ENCODE measurements around the gene RELN. TPM values are rescaled to one million over a fixed set of nuclear protein-coding genes. Genes with fewer than 3 reads are reported as not detected.

The RELN gene
- total and polyA plus RNA-seq, 9 of the 15 experiments (the other 6 are each of a cell fraction or from before 2014, with no cell fraction given) = 12.9 to 43.2 (median 18.1) TPM

DNA sequence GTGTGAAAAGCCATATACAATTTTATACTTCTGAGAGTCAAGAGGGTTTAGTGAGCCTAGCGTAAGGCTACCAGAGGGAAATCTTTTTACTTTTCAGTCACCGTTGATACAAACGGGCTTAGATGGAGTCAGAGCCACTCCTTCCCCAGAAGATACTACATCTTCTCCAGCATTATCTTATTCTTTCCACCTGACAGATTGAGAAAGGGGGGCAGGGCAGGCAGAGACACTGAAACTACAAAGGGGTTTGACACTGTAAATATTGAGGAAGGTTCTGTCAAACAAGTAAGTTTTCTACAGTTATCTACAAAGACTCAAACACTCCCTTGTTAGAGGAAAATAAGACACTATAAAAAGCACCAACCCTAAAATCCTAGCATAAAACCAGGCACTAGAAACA, 100.0 kb downstream of the RELN start (continued):
- no peak for TF ChIP-seq CBX2 (IDR thresholded peaks at IDR 0.05; ENCODE audit: insufficient read depth, low read length, poor library complexity, severe bottlenecking)

DNA sequence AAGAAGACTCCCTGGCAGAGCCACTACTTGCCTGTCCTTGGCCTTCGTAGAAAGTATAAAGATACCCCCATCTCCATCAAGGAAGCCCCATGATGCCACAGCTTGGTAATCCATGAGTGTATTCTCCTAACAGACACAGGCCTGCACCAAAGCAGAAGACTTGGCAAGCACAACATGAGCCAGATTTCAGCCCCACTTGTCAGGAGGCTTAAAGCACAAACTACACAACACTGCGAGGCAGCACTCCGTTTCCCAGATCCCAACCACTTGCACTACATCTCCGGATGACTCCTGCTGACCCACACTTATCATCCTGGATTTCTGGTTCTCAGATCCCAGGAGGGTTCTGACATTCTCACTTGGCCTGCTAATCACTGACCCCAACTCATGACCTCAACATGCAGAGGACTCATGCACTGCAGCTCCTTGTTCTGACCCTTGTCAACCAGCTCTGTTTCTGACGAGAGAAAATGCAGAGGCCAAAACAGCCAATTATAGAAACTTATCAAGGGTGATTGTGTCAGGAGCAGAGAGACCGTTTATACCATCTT, 100.8 kb downstream of the RELN start:
- POLR2A ChIA-PET = interaction anchor here (0.7 to 0.8 kb wide), 2 partner anchors 167 to 278 kb away, joined by 4 to 5 read pairs; no protein-coding TSS in a partner anchor
- TF ChIP-seq ZNF717 (CRISPR knock-in tag; IDR thresholded peaks at IDR 0.05) (no peak), TCF3 (CRISPR knock-in tag; IDR thresholded peaks at IDR 0.05) (0 out of 2 replicates have a peak, but pooled peaks have one; percentile 2), ZNF175 (CRISPR knock-in tag; IDR thresholded peaks at IDR 0.05; ENCODE audit: low read depth) (no peak)
- no TSS peak for BruUV-seq (replicated peaks)
- peak; percentile 19 for ATAC-seq
- Histone ChIP-seq H3K4me2 (ENCODE audit: insufficient read depth, low read length) (peak overlapping the region; percentile 25; the same call in 1 of the 2 replicates), H4K20me1 (replicated peaks; ENCODE audit: control insufficient read depth, insufficient read depth, low read length) (no peaks in the 10 kb centered on the region), H3K9ac (ENCODE audit: insufficient read depth in 1 of 2, low read depth in 2 of 2, low read length in 2 of 2) (peak overlapping the region in 1 of 2 experiments; percentile 72; a peak in 1 of 4 replicates), H3K4me3 (no peak overlapping the region), H3K9me1 (ENCODE audit: control insufficient read depth, insufficient read depth, low read length) (no peaks in the 10 kb centered on the region), H3K36me3 (ENCODE audit: control insufficient read depth, insufficient read depth, low read length) (no peaks in the 10 kb centered on the region), H3K27ac (ENCODE audit: extremely low read depth, low read depth, low read length) (no peak overlapping the region), H3K9me3 (replicated peaks; ENCODE audit: control insufficient read depth, insufficient read depth, low read depth, low read length) (no peaks in the 10 kb centered on the region), H3K27me3 (ENCODE audit: control insufficient read depth in 2 of 2, insufficient read depth in 2 of 2, low read length in 2 of 2) (no peaks in the 10 kb centered on the region), H3K4me1 (replicated peaks in 1 of 2; ENCODE audit: control insufficient read depth in 2 of 2, insufficient read depth in 2 of 2, low read length in 2 of 2) (peaks cover 4 to 23% of the 10 kb centered on the region in 2 experiments; a peak in 3 of 5 replicates), H2AFZ (ENCODE audit: low read depth, low read length) (peak overlapping the region; percentile 34), H3K79me2 (ENCODE audit: control insufficient read depth, insufficient read depth, low read length) (no peaks in the 10 kb centered on the region; the same call in 2 of the 3 replicates)
- FAIRE-seq = peak; percentile 26
- peak in 1 of 4 experiments; percentile 38 for DNase-seq (ENCODE audit: extremely low read depth in 1 of 4, low spot score in 3 of 4)
- 52% methylated on average over 6 of the region's 6 CpGs for WGBS (ENCODE audit: insufficient coverage, low coverage, missing lambda C conversion rate)
- in situ Hi-C loops (cut with MboI) = no loop called here
- intact Hi-C loops (cut with micrococcal nuclease) = loop anchor here (2.0 to 10.0 kb wide), 2 partner anchors 100 to 206 kb away; partner anchors contain the start of gene RELN
- CTCF ChIA-PET (ENCODE audit: low intra/inter-chr PET ratio) = no interaction called here
